Activated B cell treated with CpG ODN at 0.5 μM for 24 hours (primary cell): ENCODE measurements around the gene VEGFD. TPM values are rescaled to one million over a fixed set of nuclear protein-coding genes. Genes with fewer than 3 reads are reported as not detected.

ENCODE experiments used
- ATAC-seq: fragments of 200-7000 bp; cut with Tn5 transposase; one replicate; pipeline ENCODE4 v1.10.0; 2021; ENCODE audit warnings: low read depth, mild to moderate bottlenecking, moderate library complexity
- CTCF ChIA-PET: fragments of 350-600 bp; sonication (Branson Sonifier 250); formaldehyde crosslinking; loops from one replicate; lab custom pipeline; 2021; ENCODE audit warnings: antibody characterized with exemption; lab: Charles Lee
- POLR2A ChIA-PET: fragments of 350-600 bp; sonication (Branson Sonifier 250); formaldehyde crosslinking; loops from one replicate; lab custom pipeline; 2021; ENCODE audit warnings: antibody characterized with exemption; lab: Charles Lee
- DNase-seq: peaks from one replicate; pipeline ENCODE4 v3.0.0; 2022
- H3K27ac Mint-ChIP-seq: one replicate; pipeline ENCODE4 v1.8.0; 2020; ENCODE audit warnings: mixed read lengths
- H3K27me3 Mint-ChIP-seq: one replicate; pipeline ENCODE4 v1.8.0; 2021; ENCODE audit warnings: mixed read lengths
- H3K36me3 Mint-ChIP-seq: one replicate; pipeline ENCODE4 v1.8.0; 2021; ENCODE audit warnings: low read depth, mixed read lengths
- H3K4me1 Mint-ChIP-seq: one replicate; pipeline ENCODE4 v1.8.0; 2021; ENCODE audit warnings: mixed read lengths
- H3K4me3 Mint-ChIP-seq: one replicate; pipeline ENCODE4 v1.8.0; 2020; ENCODE audit warnings: mild to moderate bottlenecking, mixed read lengths
- H3K9me3 Mint-ChIP-seq: one replicate; pipeline ENCODE4 v1.8.0; 2020; ENCODE audit warnings: mixed read lengths
- intact Hi-C: fragments of 100-400 bp; cut with micrococcal nuclease; formaldehyde crosslinking; loops from one replicate; pipeline ENCODE4 v1.15.1; 2024
- total RNA-seq: library from RNA; stranded (reverse); gene quantifications from 2 replicates; pipeline ENCODE4 v1.2.3, GENCODE V29; 2022
- TF ChIP-seq, protein P1 (sequence below): fragments of 200-600 bp; IDR thresholded peaks from one replicate; pipeline ENCODE4 v1.8.0; 2022; ENCODE audit warnings: antibody characterized with exemption, mild to moderate bottlenecking

The VEGFD gene
- total RNA-seq, 1 donor from 2014 or later = not detected

DNA sequence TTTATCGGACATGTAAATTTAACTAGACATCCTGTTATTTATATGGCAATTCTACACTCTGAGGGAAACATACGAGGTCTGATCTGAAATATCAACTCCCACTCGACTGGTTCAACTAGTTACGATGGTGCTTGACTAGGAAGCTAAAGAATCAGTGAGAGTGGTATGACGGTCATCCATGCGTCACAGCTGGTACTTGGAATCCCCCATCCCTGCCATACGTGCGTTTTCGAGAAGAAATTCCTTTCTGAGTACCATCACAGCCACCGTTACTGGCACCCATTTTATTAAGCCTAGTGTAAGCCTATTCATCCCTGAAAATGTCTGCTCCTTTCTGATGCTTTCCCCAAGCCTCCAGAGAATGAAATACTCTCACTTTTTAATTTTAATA lies 48.2 kb downstream of the VEGFD start:
- ATAC-seq = peak; percentile 28
- H3K9me3 Mint-ChIP-seq = no peaks in the 10 kb centered on the region
- POLR2A ChIA-PET = interaction anchor here (0.9 kb wide), 1 partner anchor 519 kb away, joined by 3 read pairs; the partner anchor contains the start of gene AP1S2
- peaks cover 4% of the 10 kb centered on the region for H3K27me3 Mint-ChIP-seq
- H3K4me1 Mint-ChIP-seq = peaks cover 19% of the 10 kb centered on the region
- intact Hi-C loops = loop anchor here (5.0 to 10.0 kb wide), 3 partner anchors 781 to 1451 kb away; partner anchors contain the start of genes CTPS2, SYAP1 and TXLNG
- peaks cover 14% of the 10 kb centered on the region for H3K36me3 Mint-ChIP-seq
- TF ChIP-seq, protein P1, sequence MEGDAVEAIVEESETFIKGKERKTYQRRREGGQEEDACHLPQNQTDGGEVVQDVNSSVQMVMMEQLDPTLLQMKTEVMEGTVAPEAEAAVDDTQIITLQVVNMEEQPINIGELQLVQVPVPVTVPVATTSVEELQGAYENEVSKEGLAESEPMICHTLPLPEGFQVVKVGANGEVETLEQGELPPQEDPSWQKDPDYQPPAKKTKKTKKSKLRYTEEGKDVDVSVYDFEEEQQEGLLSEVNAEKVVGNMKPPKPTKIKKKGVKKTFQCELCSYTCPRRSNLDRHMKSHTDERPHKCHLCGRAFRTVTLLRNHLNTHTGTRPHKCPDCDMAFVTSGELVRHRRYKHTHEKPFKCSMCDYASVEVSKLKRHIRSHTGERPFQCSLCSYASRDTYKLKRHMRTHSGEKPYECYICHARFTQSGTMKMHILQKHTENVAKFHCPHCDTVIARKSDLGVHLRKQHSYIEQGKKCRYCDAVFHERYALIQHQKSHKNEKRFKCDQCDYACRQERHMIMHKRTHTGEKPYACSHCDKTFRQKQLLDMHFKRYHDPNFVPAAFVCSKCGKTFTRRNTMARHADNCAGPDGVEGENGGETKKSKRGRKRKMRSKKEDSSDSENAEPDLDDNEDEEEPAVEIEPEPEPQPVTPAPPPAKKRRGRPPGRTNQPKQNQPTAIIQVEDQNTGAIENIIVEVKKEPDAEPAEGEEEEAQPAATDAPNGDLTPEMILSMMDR = no peak
- DNase-seq = peak; percentile 17
- CTCF ChIA-PET = interaction anchor here (1.0 kb wide), 2 partner anchors 10 to 13 kb away, joined by 3 to 4 read pairs; no protein-coding TSS in a partner anchor
- peak overlapping the region; percentile 94 for H3K4me3 Mint-ChIP-seq
- H3K27ac Mint-ChIP-seq = peak overlapping the region; percentile 91

DNA sequence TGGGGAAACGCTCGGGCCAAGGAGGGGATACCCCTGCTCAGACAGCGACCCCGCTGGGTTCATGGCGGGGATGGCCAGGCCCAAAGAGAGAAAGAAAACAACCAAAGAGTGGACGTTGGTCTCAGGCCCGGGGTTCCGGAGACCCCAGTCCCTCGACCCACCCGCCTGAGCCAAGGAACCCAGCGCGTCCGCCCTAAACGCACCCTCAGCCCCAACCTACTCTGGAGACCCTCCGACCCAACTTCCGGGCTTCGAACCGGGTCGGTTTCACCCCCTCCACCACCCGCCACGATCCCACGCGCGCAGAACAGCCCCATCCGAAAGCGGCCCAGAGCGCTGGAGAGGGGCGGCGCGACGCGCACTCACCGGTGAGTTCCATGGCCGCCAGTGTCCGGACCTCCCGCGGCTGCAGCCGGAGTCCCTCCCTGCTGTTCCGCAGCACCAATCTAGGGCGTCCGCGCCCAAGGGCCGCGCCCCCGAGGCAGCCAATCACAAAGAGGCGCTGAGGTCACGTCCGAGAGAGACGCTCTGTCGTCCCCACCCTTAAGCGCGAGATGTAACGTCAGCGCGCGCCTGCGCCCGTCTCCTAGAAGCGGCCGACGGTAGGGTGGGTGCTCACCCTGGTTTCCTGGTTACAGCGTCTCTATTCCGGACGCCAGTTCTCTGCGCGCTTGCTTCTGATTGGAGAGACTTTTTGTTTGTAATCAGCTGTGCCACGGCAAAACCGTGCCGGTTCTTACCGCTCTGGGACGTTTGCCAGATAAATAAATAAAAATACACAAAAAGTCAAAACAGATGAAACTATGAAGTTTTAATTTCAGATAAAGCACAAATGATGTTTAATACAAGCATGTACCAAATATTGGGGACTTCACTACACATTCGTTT lies 48.8 kb downstream of the VEGFD start, which contains the start of gene PIGA:
Gene PIGA, minus strand, starts transcription at position 389 of the 888 bp plus-strand sequence. CDS start 3,593 bp downstream, outside the sequence.
- ChIA-PET POLR2A (interaction anchor here (0.9 kb wide), 1 partner anchor 520 kb away, joined by 3 read pairs; the partner anchor contains the start of gene AP1S2), CTCF (interaction anchor here (1.0 kb wide), 2 partner anchors 10 to 14 kb away, joined by 3 to 4 read pairs; no protein-coding TSS in a partner anchor)
- TF ChIP-seq, protein P1 = no peak
- DNase-seq (peak; percentile 77), ATAC-seq (peak; percentile 94)
- intact Hi-C loops = loop anchor here (1.0 to 10.0 kb wide), 9 partner anchors 340 to 1683 kb away; partner anchors contain the start of genes CA5B, CTPS2, FANCB and MOSPD2
- peak within 1 kb of the TSS; percentile 94 for H3K4me3 Mint-ChIP-seq
- H3K27me3 Mint-ChIP-seq = no peaks in the 10 kb centered on the region
- H3K9me3 Mint-ChIP-seq = no peaks in the 10 kb centered on the region
- H3K27ac Mint-ChIP-seq = peak within 1 kb of the TSS; percentile 91
- peaks cover 14% of the 10 kb centered on the region for H3K36me3 Mint-ChIP-seq
- peaks cover 19% of the 10 kb centered on the region for H3K4me1 Mint-ChIP-seq

DNA sequence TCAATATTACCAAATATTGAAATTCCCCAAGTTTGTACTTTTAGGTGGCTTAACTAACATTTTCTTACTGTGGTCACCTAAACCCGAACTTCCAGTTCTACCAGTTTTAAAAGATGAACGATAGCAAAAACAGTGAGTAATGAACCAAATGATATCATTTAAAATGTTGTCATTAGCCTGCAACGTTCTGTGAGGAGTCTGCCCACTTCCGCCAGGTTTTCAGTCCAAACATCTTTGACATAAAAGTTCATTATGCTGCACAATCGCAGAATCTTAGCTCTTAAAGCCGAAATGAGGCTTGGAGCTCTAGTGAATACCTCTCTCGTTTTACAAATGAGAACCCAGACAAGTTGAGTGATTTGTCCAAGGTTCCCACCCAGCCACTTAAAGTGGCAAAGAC lies 49.7 kb downstream of the VEGFD start:
- H3K27ac Mint-ChIP-seq = peak overlapping the region; percentile 91
- peaks cover 17% of the 10 kb centered on the region for H3K36me3 Mint-ChIP-seq
- ChIA-PET POLR2A (interaction anchor here (0.7 kb wide), 1 partner anchor 456 kb away, joined by 5 read pairs; no protein-coding TSS in a partner anchor), CTCF (no interaction called here)
- TF ChIP-seq, protein P1 = no peak
- H3K4me3 Mint-ChIP-seq = peak overlapping the region; percentile 94
- ATAC-seq (no peak), DNase-seq (no peak)
- H3K4me1 Mint-ChIP-seq = peaks cover 19% of the 10 kb centered on the region
- intact Hi-C loops = loop anchor here (2.0 to 10.0 kb wide), 2 partner anchors 1380 to 1682 kb away; partner anchors contain the start of genes CTPS2, SYAP1 and TCEANC
- H3K9me3 Mint-ChIP-seq = no peaks in the 10 kb centered on the region
- no peaks in the 10 kb centered on the region for H3K27me3 Mint-ChIP-seq

DNA sequence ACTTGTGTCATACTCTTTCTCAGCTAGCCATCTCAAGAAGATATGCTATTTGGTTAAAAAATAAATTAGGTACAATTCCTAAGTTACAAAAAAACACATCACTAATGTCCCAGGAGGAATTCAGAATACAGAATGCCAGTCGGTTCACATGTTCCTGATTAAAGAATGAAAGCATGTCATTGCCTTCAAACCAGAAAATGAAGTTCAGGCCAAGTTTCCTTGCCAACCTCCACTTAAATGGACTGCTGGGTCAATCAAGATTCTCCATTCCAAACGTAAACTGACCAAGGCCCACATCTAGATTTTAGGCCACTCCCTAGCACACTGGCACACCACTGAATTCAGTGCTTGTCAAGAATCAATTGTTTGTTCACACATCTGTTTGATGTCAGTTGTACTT lies 55.4 kb downstream of the VEGFD start:
- Mint-ChIP-seq H3K9me3 (no peaks in the 10 kb centered on the region), H3K36me3 (peaks cover 37% of the 10 kb centered on the region), H3K27ac (no peak overlapping the region), H3K4me1 (peaks cover 2% of the 10 kb centered on the region), H3K4me3 (no peak overlapping the region), H3K27me3 (no peaks in the 10 kb centered on the region)
- TF ChIP-seq, protein P1 = no peak
- DNase-seq = no peak
- no peak for ATAC-seq
- intact Hi-C loops = no loop called here
- POLR2A ChIA-PET = interaction anchor here (0.6 kb wide), 1 partner anchor 12 kb away, joined by 3 read pairs; no protein-coding TSS in a partner anchor
- CTCF ChIA-PET = no interaction called here
